Spinal cord (tissue), 10 donors: ENCODE measurements around the gene LRRC47. TPM values are rescaled to one million over a fixed set of nuclear protein-coding genes. Genes with fewer than 3 reads are reported as not detected.
"Not testable (repeated sequence)": the region's sequence is repeated elsewhere in the genome, so short reads cannot be mapped to it uniquely, and the experiment has no call there.

Source experiments
- DNase-seq, 6 donors: peaks; one replicate each; pipeline versions ENCODE4 v3.0.0 to v3.0.0-alpha.2; 2013 to 2015; ENCODE audit warnings: low spot score in 6 of 6, low read depth in 4 of 6
- H3K27ac ChIP-seq: one replicate; pipeline ENCODE4 v1.5.1; 2013; ENCODE audit warnings: low read depth, low read length, control low read depth
- H3K27me3 ChIP-seq: one replicate; pipeline ENCODE4 v1.6.1; 2013; ENCODE audit warnings: low read length; ENCODE audit not compliant: control insufficient read depth, insufficient read depth
- H3K36me3 ChIP-seq: one replicate; pipeline ENCODE4 v1.6.1; 2013; ENCODE audit warnings: low read length; ENCODE audit not compliant: control insufficient read depth, insufficient read depth
- H3K4me1 ChIP-seq: one replicate; pipeline ENCODE4 v1.6.1; 2013; ENCODE audit warnings: low read length; ENCODE audit not compliant: control insufficient read depth, insufficient read depth
- H3K4me3 ChIP-seq: one replicate; pipeline ENCODE4 v1.5.1; 2013; ENCODE audit warnings: low read depth, low read length, control low read depth
- H3K9me3 ChIP-seq: one replicate; pipeline ENCODE4 v1.6.1; 2013; ENCODE audit warnings: low read length; ENCODE audit not compliant: control insufficient read depth, insufficient read depth
- WGBS: methylation state at CpG from one replicate; pipeline ENCODE4 v1.1.5; 2013; ENCODE audit warnings: missing lambda C conversion rate; ENCODE audit not compliant: insufficient coverage; 5-methylcytosine and 5-hydroxymethylcytosine counted together
- polyA plus RNA-seq, 2 donors: library from polyadenylated mRNA; unstranded; fragments of 120-200 nt; gene quantifications; one replicate each; pipeline ENCODE4 v1.2.1, GENCODE V29; 2013; ENCODE audit not compliant: insufficient read length in 2 of 2
- total RNA-seq, 2 donors: library from RNA; depleted of rRNA in 1 of 2; stranded (reverse); fragments of 120-200 nt in 1 of 2; fragments of >200 nt in 1 of 2; gene quantifications; one replicate each; pipeline versions ENCODE4 v1.2.3 to v1.2.4, GENCODE V29; 2013 to 2014
- donor health status: healthy.

LRRC47 gene
- total and polyA plus RNA-seq, 4 donors = 27.0 to 81.6 (median 50.5) TPM

- H3K27me3 ChIP-seq = no peaks in the 10 kb centered on the region
- H3K27ac ChIP-seq = no peak overlapping the region
- DNase-seq = no peak
- H3K4me3 ChIP-seq = no peak overlapping the region
- H3K36me3 ChIP-seq = peaks cover 85% of the 10 kb centered on the region
- H3K4me1 ChIP-seq = peaks cover 20% of the 10 kb centered on the region
- WGBS = 90% methylated on average over 27 of the region's 28 CpGs
- H3K9me3 ChIP-seq = no peaks in the 10 kb centered on the region
Observed at GRCh38 chr1:3817821-3818597, 21.7 kb upstream of the LRRC47 start.

DNA sequence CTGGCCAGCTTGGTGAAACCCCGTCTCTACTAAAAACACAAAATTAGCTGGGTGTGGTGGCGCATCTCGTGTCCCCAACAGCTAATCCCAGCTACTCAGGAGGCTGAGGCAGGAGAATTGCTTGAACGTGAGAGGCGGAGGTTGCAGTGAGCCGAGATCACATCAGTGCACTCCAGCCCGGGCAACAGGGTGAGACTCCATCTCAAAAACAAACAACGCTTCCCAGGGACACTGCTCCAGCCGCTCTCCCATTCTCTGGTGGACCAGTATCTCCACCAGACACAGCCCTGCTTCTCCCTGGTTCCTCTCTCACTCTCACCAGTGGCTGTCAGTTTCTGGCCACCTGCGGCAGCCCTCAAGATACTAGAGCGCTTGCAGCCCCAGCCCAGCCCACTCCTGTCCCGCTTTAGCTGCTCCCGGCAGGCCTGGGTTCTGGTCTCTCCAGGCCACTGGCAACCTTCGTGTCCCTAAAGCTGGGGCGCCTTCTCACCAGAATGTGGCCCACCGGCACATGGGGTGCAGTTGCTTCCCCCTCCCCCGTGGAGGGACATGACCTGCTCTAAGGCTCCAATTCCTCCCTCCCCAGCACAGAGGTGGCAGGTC, 20.9 kb upstream of the LRRC47 start:
- Histone ChIP-seq H3K36me3 (peaks cover 79% of the 10 kb centered on the region), H3K27me3 (no peaks in the 10 kb centered on the region), H3K4me1 (peaks cover 17% of the 10 kb centered on the region), H3K27ac (no peak overlapping the region), H3K9me3 (no peaks in the 10 kb centered on the region), H3K4me3 (no peak overlapping the region)
- no peak for DNase-seq
- 91% methylated on average over 17 of the region's 17 CpGs for WGBS

GRCh38 chr1:3816331-3817137, 20.2 kb upstream of the LRRC47 start:
- H3K27ac ChIP-seq = no peak overlapping the region
- H3K4me3 ChIP-seq = no peak overlapping the region
- 91% methylated on average over 33 of the region's 38 CpGs for WGBS
- peaks cover 14% of the 10 kb centered on the region for H3K4me1 ChIP-seq
- H3K9me3 ChIP-seq = no peaks in the 10 kb centered on the region
- DNase-seq = no peak
- H3K27me3 ChIP-seq = no peaks in the 10 kb centered on the region
- peaks cover 72% of the 10 kb centered on the region for H3K36me3 ChIP-seq

GRCh38 chr1:3814771-3815561, 18.7 kb upstream of the LRRC47 start:
- Histone ChIP-seq H3K27me3 (no peaks in the 10 kb centered on the region), H3K36me3 (peaks cover 60% of the 10 kb centered on the region), H3K27ac (no peak overlapping the region), H3K9me3 (no peaks in the 10 kb centered on the region), H3K4me1 (no peaks in the 10 kb centered on the region), H3K4me3 (no peak overlapping the region)
- 90% methylated on average over 42 of the region's 42 CpGs for WGBS
- no peak for DNase-seq

DNA sequence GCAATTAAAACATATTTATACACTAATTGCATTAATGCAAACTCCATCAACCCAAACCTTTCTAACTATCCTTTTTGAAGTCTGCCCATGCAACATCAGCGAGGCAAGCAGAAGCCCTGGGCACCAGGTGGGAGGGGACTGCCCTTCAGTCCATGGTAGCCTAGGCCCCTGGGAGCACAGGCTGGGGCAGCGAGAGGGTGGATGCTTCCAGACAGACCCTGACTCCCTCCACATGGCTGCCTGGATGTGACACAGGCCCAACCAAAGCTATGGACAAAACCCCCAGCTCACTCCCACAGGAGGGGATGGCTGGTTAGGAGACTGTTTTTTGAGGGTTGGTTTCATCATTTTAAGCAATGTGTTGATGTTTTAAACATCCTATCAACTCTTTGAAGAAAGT, 17.8 kb upstream of the LRRC47 start:
- DNase-seq = no peak
- WGBS = 80% methylated on average over 1 of the region's 2 CpGs
- Histone ChIP-seq H3K9me3 (no peaks in the 10 kb centered on the region), H3K4me3 (no peak overlapping the region), H3K4me1 (no peaks in the 10 kb centered on the region), H3K27me3 (no peaks in the 10 kb centered on the region), H3K36me3 (peaks cover 51% of the 10 kb centered on the region), H3K27ac (no peak overlapping the region)

DNA sequence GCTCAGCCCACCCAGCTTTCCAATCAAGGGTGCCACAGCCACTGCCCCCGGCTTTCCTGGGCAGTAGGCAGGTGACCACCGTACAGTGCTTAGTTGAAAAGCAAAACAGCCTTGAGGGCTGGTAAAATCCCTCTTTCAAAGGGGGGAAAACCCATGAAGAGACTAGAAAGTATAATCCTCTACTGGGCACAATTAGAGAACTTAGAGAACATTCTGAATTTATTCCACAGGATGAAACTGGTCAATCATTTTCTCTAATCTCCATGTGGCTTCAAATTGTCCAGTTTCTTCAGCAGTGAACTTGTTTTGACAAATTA, 15.3 kb upstream of the LRRC47 start:
- H3K27ac ChIP-seq = no peak overlapping the region
- WGBS = 17% methylated on average over 1 of the region's 2 CpGs
- H3K27me3 ChIP-seq = no peaks in the 10 kb centered on the region
- H3K4me1 ChIP-seq = no peaks in the 10 kb centered on the region
- H3K36me3 ChIP-seq = peaks cover 31% of the 10 kb centered on the region
- no peak overlapping the region for H3K4me3 ChIP-seq
- DNase-seq = no peak
- H3K9me3 ChIP-seq = no peaks in the 10 kb centered on the region

- H3K27me3 ChIP-seq, H3K27ac ChIP-seq, H3K4me1 ChIP-seq, H3K9me3 ChIP-seq, DNase-seq, H3K4me3 ChIP-seq: not testable (repeated sequence)
- H3K36me3 ChIP-seq = peaks cover 20% of the 10 kb centered on the region
- WGBS = 84% methylated on average over 3 of the region's 9 CpGs
Observed at GRCh38 chr1:3810149-3810761, 14.0 kb upstream of the LRRC47 start.

- Histone ChIP-seq H3K4me1 (no peaks in the 10 kb centered on the region), H3K27ac (no peak overlapping the region), H3K27me3 (no peaks in the 10 kb centered on the region), H3K36me3 (peaks cover 14% of the 10 kb centered on the region), H3K9me3 (no peaks in the 10 kb centered on the region), H3K4me3 (no peak overlapping the region)
- DNase-seq = no peak
- 71% methylated on average over 5 of the region's 7 CpGs for WGBS
Observed at GRCh38 chr1:3809680-3810079, 13.4 kb upstream of the LRRC47 start.

GRCh38 chr1:3807769-3808168, 11.5 kb upstream of the LRRC47 start:
- Histone ChIP-seq H3K9me3 (no peaks in the 10 kb centered on the region), H3K4me1 (no peaks in the 10 kb centered on the region), H3K27me3 (no peaks in the 10 kb centered on the region), H3K36me3 (peaks cover 3% of the 10 kb centered on the region), H3K27ac (no peak overlapping the region), H3K4me3 (no peak overlapping the region)
- DNase-seq = no peak
- WGBS = 67% methylated on average over 2 of the region's 5 CpGs
